ENCODE data around the gene FIBCD1.
"Not testable (repeated sequence)": the region's sequence is repeated elsewhere in the genome, so short reads cannot be mapped to it uniquely, and the experiment has no call there.

FIBCD1 gene

GRCh38 chr9:130959809-130960334 lies 20.8 kb upstream of the FIBCD1 start:
- no peak for DNase-seq (ENCODE audit: low read depth)
- TF ChIP-seq CTCF (conservative IDR thresholded peaks at IDR 0.05; ENCODE audit: low read length): no peak
- H3K4me3 ChIP-seq (ENCODE audit: low read length): no peak overlapping the region

- not testable (repeated sequence) for DNase-seq (ENCODE audit: low read depth); H3K4me3 ChIP-seq (ENCODE audit: low read length)
These were observed 19.5 kb upstream of the FIBCD1 start for GRCh38 chr9:130958564-130958963.

GRCh38 chr9:130957451-130958203 lies 18.6 kb upstream of the FIBCD1 start:
- H3K4me3 ChIP-seq (ENCODE audit: low read length): no peak overlapping the region
- no peak for TF ChIP-seq CTCF (conservative IDR thresholded peaks at IDR 0.05; ENCODE audit: low read length)
- DNase-seq (ENCODE audit: low read depth): no peak

GRCh38 chr9:130956636-130957450 lies 17.8 kb upstream of the FIBCD1 start:
- no peak for DNase-seq (ENCODE audit: low read depth)
- TF ChIP-seq CTCF (conservative IDR thresholded peaks at IDR 0.05; ENCODE audit: low read length): no peak
- H3K4me3 ChIP-seq (ENCODE audit: low read length): no peak overlapping the region

GRCh38 chr9:130955947-130956621 lies 17.0 kb upstream of the FIBCD1 start:
- TF ChIP-seq CTCF (conservative IDR thresholded peaks at IDR 0.05; ENCODE audit: low read length): no peak
- no peak for DNase-seq (ENCODE audit: low read depth)
- no peak overlapping the region for H3K4me3 ChIP-seq (ENCODE audit: low read length)

GRCh38 chr9:130954925-130955324 lies 15.9 kb upstream of the FIBCD1 start:
- H3K4me3 ChIP-seq (ENCODE audit: low read length); DNase-seq (ENCODE audit: low read depth): not testable (repeated sequence)

- DNase-seq (ENCODE audit: low read depth): no peak
- no peak overlapping the region for H3K4me3 ChIP-seq (ENCODE audit: low read length)
- no peak for TF ChIP-seq CTCF (conservative IDR thresholded peaks at IDR 0.05; ENCODE audit: low read length)
These were observed 15.3 kb upstream of the FIBCD1 start for GRCh38 chr9:130954317-130954716.
